ENCODE results near the gene OXA1L.
"Not testable (repeated sequence)": the region's sequence is repeated elsewhere in the genome, so short reads cannot be mapped to it uniquely, and the experiment has no call there.

The OXA1L gene

GRCh38 chr14:22802860-22803686 is 36.6 kb downstream of the OXA1L start:
- DNase-seq, result no peak

- DNase-seq, result no peak
Measured at GRCh38 chr14:22803687-22803974, 37.1 kb downstream of the OXA1L start.

GRCh38 chr14:22805235-22805634 is 38.7 kb downstream of the OXA1L start:
- DNase-seq, result not testable (repeated sequence)

GRCh38 chr14:22807432-22808087 is 41.1 kb downstream of the OXA1L start:
- DNase-seq, result no peak

- DNase-seq, result no peak
Measured at GRCh38 chr14:22808388-22809209, 42.1 kb downstream of the OXA1L start.

- no peak for DNase-seq
Measured at GRCh38 chr14:22811722-22812121, 45.2 kb downstream of the OXA1L start.

GRCh38 chr14:22812744-22813143 is 46.3 kb downstream of the OXA1L start:
- DNase-seq, result no peak

- no peak for DNase-seq
Measured at GRCh38 chr14:22813145-22813544, 46.7 kb downstream of the OXA1L start.

- DNase-seq, result no peak
Measured at GRCh38 chr14:22814373-22814772, 47.9 kb downstream of the OXA1L start.

- DNase-seq, result no peak
Measured at GRCh38 chr14:22814941-22815713, 48.6 kb downstream of the OXA1L start, which contains the start of gene SLC7A7. Gene SLC7A7, minus strand, starts transcription at chr14:22815435. Its CDS starts 2,037 bp downstream, at chr14:22813398.

- no peak for DNase-seq
Measured at GRCh38 chr14:22819151-22819988, 52.9 kb downstream of the OXA1L start.

- DNase-seq, result no peak
Measured at GRCh38 chr14:22820731-22821130, 54.2 kb downstream of the OXA1L start.

GRCh38 chr14:22821193-22822015 is 54.9 kb downstream of the OXA1L start:
- DNase-seq, result no peak

GRCh38 chr14:22822016-22822570 is 55.6 kb downstream of the OXA1L start:
- no peak for DNase-seq
